ENCODE results near the gene CADPS. TPM values are rescaled to one million over a fixed set of nuclear protein-coding genes. Genes with fewer than 3 reads are reported as not detected.

CADPS gene
- polyA plus RNA-seq, 3 donors, result not detected

DNA sequence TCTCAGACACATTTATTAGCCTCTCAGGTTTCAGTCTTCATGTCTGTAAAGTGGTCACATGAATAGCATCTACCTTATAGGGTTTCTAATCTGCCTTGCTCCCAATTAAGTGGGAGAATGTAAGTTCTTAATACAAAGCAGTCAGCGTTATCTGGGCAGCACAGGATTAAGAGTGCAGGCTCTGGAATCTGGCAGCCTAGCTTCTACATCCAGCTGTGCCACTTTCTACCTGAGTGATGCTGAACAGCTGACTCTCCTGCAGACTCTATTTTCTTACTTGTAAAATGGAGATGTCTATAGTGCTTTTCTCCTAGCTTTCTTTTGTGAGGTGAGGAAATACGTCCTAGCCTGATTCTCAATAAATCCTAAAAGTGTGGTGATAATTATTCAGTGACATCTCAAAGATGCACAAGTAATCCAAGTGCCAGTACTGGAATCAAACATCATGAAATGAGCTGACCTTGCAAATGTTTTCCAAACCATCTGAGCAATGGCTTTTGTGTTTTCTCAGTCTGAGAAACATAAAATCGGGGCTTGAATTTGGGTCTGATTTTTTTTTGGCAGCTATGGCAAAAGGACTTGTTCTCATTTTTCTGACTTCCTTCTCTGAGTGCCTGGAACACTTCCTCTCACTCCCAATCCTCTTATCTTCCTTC lies 269.7 kb downstream of the CADPS start:
- Mint-ChIP-seq H3K9me3 (peaks cover 0 to 3% (median 0%) of the 10 kb centered on the region in 7 donors), H3K36me3 (no peaks in the 10 kb centered on the region), H3K27ac (no peak overlapping the region), H3K4me3 (no peak overlapping the region), H3K27me3 (ENCODE audit: low read depth in 3 of 3) (peaks cover 0 to 7% (median 5%) of the 10 kb centered on the region in 3 donors), H3K4me1 (no peaks in the 10 kb centered on the region)
- H3K4me2 ChIP-seq (replicated peaks; ENCODE audit: extremely low read depth, low read length, poor library complexity, severe bottlenecking), result no peak overlapping the region
- H3K9me3 ChIP-seq (replicated peaks in 1 of 2; ENCODE audit: control insufficient read depth in 1 of 2, insufficient read depth in 1 of 2, low read length in 2 of 2), result no peaks in the 10 kb centered on the region
- H3K79me2 ChIP-seq (ENCODE audit: insufficient read depth, low read length), result no peaks in the 10 kb centered on the region
- H3K9ac ChIP-seq (ENCODE audit: insufficient read depth, low read length, poor library complexity, severe bottlenecking), result no peak overlapping the region
- no peak overlapping the region for H3K27ac ChIP-seq (ENCODE audit: low read depth in 1 of 2, low read length in 2 of 2)
- no peak for TF ChIP-seq CTCF (IDR thresholded peaks at IDR 0.05)
- DNase-seq, result no peak
- H3K4me3 ChIP-seq (replicated peaks in 1 of 3; ENCODE audit: low read depth in 2 of 3, low read length in 3 of 3), result no peak overlapping the region
- WGBS (ENCODE audit: insufficient coverage), result no CpG with 5 or more reads among the region's 3 CpGs
- no peak overlapping the region for H2AFZ ChIP-seq (ENCODE audit: insufficient read depth, low read depth, low read length, poor library complexity, severe bottlenecking)
- no peaks in the 10 kb centered on the region for H3K4me1 ChIP-seq (ENCODE audit: control insufficient read depth in 1 of 2, insufficient read depth in 2 of 2, low read length in 2 of 2)
- no peaks in the 10 kb centered on the region for H3K36me3 ChIP-seq (replicated peaks in 1 of 2; ENCODE audit: control insufficient read depth in 1 of 2, insufficient read depth in 2 of 2, low read length in 2 of 2)
- H4K20me1 ChIP-seq (ENCODE audit: insufficient read depth, low read length), result no peaks in the 10 kb centered on the region
- H3K27me3 ChIP-seq (ENCODE audit: control insufficient read depth in 2 of 2, insufficient read depth in 2 of 2, low read length in 2 of 2), result no peaks in the 10 kb centered on the region
- intact Hi-C loops (cut with micrococcal nuclease), result no loop called here

GRCh38 chr3:62604751-62605351 lies 270.4 kb downstream of the CADPS start:
- intact Hi-C loops (cut with micrococcal nuclease), result no loop called here

More at GRCh38 chr3:62604751-62605351, 270.4 kb downstream of the CADPS start:
- Histone ChIP-seq H3K4me3 (replicated peaks in 1 of 3; ENCODE audit: low read depth in 2 of 3, low read length in 3 of 3) (no peak overlapping the region), H3K79me2 (ENCODE audit: insufficient read depth, low read length) (no peaks in the 10 kb centered on the region), H3K27me3 (ENCODE audit: control insufficient read depth in 2 of 2, insufficient read depth in 2 of 2, low read length in 2 of 2) (no peaks in the 10 kb centered on the region), H2AFZ (ENCODE audit: insufficient read depth, low read depth, low read length, poor library complexity, severe bottlenecking) (no peak overlapping the region), H3K9me3 (replicated peaks in 1 of 2; ENCODE audit: control insufficient read depth in 1 of 2, insufficient read depth in 1 of 2, low read length in 2 of 2) (no peaks in the 10 kb centered on the region), H3K4me1 (ENCODE audit: control insufficient read depth in 1 of 2, insufficient read depth in 2 of 2, low read length in 2 of 2) (no peaks in the 10 kb centered on the region), H3K9ac (ENCODE audit: insufficient read depth, low read length, poor library complexity, severe bottlenecking) (no peak overlapping the region), H3K27ac (ENCODE audit: low read depth in 1 of 2, low read length in 2 of 2) (no peak overlapping the region), H3K36me3 (replicated peaks in 1 of 2; ENCODE audit: control insufficient read depth in 1 of 2, insufficient read depth in 2 of 2, low read length in 2 of 2) (no peaks in the 10 kb centered on the region), H4K20me1 (ENCODE audit: insufficient read depth, low read length) (no peaks in the 10 kb centered on the region), H3K4me2 (replicated peaks; ENCODE audit: extremely low read depth, low read length, poor library complexity, severe bottlenecking) (no peak overlapping the region)
- Mint-ChIP-seq H3K27me3 (ENCODE audit: low read depth in 3 of 3) (peaks cover 0 to 5% (median 3%) of the 10 kb centered on the region in 3 donors), H3K27ac (no peak overlapping the region), H3K4me3 (no peak overlapping the region), H3K9me3 (peaks cover 0 to 2% (median 0%) of the 10 kb centered on the region in 7 donors), H3K4me1 (no peaks in the 10 kb centered on the region), H3K36me3 (no peaks in the 10 kb centered on the region)
- DNase-seq, result no peak
- TF ChIP-seq CTCF (IDR thresholded peaks at IDR 0.05), result no peak
- WGBS (ENCODE audit: insufficient coverage), result no CpG with 5 or more reads among the region's 1 CpG
